GM18867 (cell line): ENCODE data around the gene TMEM140.
"Not testable (repeated sequence)": the region's sequence is repeated elsewhere in the genome, so short reads cannot be mapped to it uniquely, and the experiment has no call there.

Experiments
- ATAC-seq: cut with Tn5 transposase; IDR thresholded peaks from one replicate; pipeline ENCODE4 v1.9.1; 2021; ENCODE audit warnings: mild to moderate bottlenecking, moderate library complexity; ENCODE audit not compliant: unreplicated experiment

TMEM140 gene

GRCh38 chr7:135211946-135212685, 64.2 kb downstream of the TMEM140 start:
- ATAC-seq: not testable (repeated sequence)

GRCh38 chr7:135213831-135214230, 66.0 kb downstream of the TMEM140 start:
- no peak for ATAC-seq

- ATAC-seq: no peak
Observed at GRCh38 chr7:135215180-135215579, 67.3 kb downstream of the TMEM140 start.

GRCh38 chr7:135215698-135216097, 67.8 kb downstream of the TMEM140 start:
- no peak for ATAC-seq
